ENCODE data around the gene TNKS1BP1.

- TF ChIP-seq GATA3 (IDR thresholded peaks at IDR 0.05; ENCODE audit: low read depth, low read length) (no peak), GATA2 (IDR thresholded peaks at IDR 0.05; ENCODE audit: low read depth, low read length) (no peak)
Measured at GRCh38 chr11:57324154-57324885, 432 bp downstream of the TNKS1BP1 start.

All from SH-SY5Y (cell line).